GM12801 (cell line): ENCODE measurements around the gene USP24.

Experiments used
- CTCF ChIP-seq: IDR thresholded peaks from one replicate; pipeline ENCODE4 v1.5.1; 2011; ENCODE audit warnings: control low read depth; ENCODE audit not compliant: insufficient read length; ENCODE audit errors: extremely low read depth

Gene USP24

DNA sequence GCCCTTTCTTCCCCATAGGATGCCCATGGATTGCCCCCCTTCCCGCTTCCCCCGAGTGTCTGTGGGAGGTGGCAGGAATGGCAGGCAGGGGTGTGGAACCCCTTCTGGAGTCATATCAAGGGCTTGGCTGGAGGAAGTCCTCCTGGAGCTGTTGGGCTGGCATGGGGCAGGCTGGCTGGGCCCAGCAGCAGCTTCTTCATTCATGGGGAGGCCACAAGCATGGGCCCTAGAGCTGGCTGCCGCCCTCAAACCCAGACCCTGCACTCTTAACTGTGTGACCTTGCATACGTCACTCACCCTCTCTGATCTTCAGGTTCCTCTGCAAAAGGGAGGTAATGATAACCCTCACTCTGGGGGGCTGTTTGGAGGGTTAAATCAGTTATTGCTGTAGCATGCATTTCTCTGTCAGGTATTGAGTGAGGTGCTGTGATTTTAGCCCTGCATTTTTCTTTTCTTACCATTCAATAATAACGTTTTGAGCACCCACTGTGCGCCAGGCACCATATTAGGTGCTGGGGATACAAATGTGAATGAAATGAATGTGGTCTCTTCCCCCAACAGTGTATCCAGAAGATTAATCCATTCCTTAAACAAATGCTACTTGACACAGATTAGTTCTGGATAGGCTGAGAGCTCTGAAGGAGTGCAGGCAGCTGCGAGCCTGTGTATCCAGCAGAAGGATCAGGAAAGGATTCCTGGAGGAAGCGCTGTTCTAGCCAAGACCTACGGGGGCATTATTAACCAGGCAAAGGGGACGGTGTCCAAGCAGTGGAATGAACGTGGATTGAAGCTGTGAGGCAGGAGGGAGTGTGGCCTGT, 166.5 kb downstream of the USP24 start:
- no peak for TF ChIP-seq CTCF

DNA sequence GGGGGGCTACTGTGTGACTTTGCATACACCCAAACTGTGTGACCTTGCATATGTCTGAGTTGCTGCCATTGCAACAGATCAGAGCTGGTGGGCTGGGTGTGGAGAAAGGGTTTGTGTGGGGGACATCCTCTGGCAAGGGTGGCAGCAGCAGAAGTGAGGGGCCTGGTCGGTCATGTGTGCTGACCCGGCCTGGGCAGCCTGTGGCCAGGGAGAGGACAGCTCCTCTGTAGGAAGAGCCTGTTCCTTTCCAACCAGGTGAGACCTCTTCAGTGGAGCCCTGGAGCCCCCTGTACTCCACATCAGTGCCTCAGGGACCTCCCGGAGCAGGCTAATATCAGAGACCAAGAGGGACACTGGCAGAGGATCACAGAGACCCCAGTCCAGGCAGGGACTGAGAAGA, 167.6 kb downstream of the USP24 start:
- no peak for TF ChIP-seq CTCF

DNA sequence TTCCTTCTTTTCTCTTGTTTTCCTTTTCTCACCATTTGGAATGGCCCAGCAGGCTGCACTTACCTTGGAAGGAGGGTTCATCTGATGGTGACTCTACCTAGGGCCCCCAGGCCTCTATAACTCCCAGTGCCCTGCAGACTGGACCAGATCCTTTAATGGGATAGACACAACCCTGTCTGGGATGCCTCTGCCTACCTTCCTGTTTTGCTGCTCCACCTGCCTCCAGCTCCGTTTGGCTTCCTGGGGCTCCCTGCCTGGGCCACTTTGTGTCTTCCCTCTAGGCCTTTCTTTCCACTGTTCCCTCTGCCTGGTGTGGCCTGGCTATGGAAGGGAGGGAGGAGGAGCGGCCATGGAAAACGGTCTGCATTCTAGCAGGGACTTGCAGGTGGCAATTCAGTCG, 168.3 kb downstream of the USP24 start:
- no peak for TF ChIP-seq CTCF

DNA sequence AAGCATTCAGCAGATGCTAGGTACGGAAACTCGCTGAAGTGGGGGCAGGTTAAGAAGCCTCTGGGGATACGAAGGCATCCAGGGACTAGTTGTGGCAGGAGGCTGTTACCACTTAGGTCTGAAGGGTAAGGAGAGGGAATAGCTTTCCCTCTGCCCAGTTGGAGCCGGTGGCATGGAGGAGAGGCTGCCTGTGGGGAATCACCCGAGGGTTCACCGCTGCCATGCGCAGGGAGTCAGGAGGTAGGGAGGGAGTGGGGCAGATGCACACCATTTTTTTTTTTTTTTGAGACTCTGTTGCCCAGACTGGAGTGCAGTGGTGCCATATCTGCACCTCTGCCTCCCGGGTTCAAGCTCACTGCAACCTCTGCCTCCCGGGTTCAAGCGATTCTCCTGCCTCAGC, 169.7 kb downstream of the USP24 start:
- no peak for TF ChIP-seq CTCF

GRCh38 chr1:55044617-55045397, 170.4 kb downstream of the USP24 start:
- no peak for TF ChIP-seq CTCF

GRCh38 chr1:55043726-55044125, 171.4 kb downstream of the USP24 start:
- no peak for TF ChIP-seq CTCF

GRCh38 chr1:55043011-55043410, 172.2 kb downstream of the USP24 start:
- TF ChIP-seq CTCF, result no peak
